WERI-Rb-1 (cell line): Measurements from ENCODE around the gene PHC1.
"Not testable (repeated sequence)": the region's sequence is repeated elsewhere in the genome, so short reads cannot be mapped to it uniquely, and the experiment has no call there.

Experiments used
- DNase-seq: peaks from one replicate; pipeline ENCODE4 v3.0.0-alpha.2; 2020
- H3K27ac ChIP-seq: fragments of 250-450 bp; sonication (Bioruptor Pico); 2 replicates; pipeline ENCODE4 v1.5.1; 2020; ENCODE audit warnings: mild to moderate bottlenecking, moderate library complexity
- H3K27me3 ChIP-seq: fragments of 250-450 bp; sonication (Bioruptor Pico); 2 replicates; pipeline ENCODE4 v1.5.1; 2021; ENCODE audit warnings: mild to moderate bottlenecking, low read depth, moderate library complexity; ENCODE audit not compliant: insufficient read depth, severe bottlenecking
- H3K36me3 ChIP-seq: fragments of 250-450 bp; sonication (Bioruptor Pico); 2 replicates; pipeline ENCODE4 v1.5.1; 2020; ENCODE audit warnings: mild to moderate bottlenecking, moderate library complexity
- H3K4me3 ChIP-seq: 2 replicates; pipeline ENCODE4 v1.5.1; 2011; ENCODE audit warnings: low read depth, mild to moderate bottlenecking, control low read depth, low read length
- H3K9me3 ChIP-seq: fragments of 250-450 bp; sonication (Bioruptor Pico); 2 replicates; pipeline ENCODE4 v1.5.1; 2021; ENCODE audit warnings: mild to moderate bottlenecking, moderate library complexity; ENCODE audit not compliant: severe bottlenecking
- TF ChIP-seq, protein P1 (sequence below): IDR thresholded peaks from 2 replicates; pipeline ENCODE4 v1.5.1; 2011; ENCODE audit warnings: low read depth, mild to moderate bottlenecking, control low read depth, inconsistent platforms, low read length

Gene PHC1

DNA sequence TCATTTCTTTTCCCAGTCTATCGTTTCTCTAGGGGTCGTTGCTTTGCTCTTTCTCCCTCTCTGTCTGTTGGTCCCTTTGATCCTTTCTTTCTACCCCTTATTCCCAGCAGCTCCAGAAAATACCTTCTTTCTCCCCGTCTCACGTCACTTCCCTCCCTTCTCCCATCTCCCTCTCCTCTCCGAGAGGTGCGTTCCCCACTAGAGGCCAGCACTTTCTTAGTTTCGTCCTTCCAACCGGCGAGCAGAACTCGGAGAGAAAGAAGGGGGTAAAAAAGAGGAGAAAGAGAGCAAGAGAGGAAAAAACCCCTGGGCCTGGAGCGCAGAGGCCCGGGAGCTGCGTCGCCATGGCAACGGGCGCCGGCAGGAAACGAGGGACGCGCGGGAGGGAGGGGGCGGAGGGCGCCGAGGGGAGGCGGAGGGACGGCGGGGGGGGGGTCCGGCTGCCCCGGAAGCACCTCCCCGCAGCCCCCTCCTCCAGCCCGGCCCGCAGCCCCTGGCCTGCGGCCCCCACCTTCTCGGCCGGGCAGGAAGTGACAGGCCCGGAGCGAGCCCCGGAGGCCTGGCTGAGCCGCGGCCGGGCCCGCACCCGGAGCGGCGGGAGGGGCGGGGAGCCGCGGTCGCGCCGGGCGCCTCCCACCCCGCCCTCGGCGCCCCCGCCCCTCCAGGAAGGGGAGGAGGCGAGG lies at the start of gene PHC1:
PHC1 (plus strand) TSS at position 477 of the 683 bp plus-strand sequence. CDS start 3,169 bp downstream, outside the sequence.
- DNase-seq: peak; percentile 88
- H3K9me3 ChIP-seq, H3K36me3 ChIP-seq, H3K27me3 ChIP-seq: not testable (repeated sequence)
- peak within 1 kb of the TSS; percentile 99 for H3K27ac ChIP-seq
- peak within 1 kb of the TSS; percentile 96 for H3K4me3 ChIP-seq

DNA sequence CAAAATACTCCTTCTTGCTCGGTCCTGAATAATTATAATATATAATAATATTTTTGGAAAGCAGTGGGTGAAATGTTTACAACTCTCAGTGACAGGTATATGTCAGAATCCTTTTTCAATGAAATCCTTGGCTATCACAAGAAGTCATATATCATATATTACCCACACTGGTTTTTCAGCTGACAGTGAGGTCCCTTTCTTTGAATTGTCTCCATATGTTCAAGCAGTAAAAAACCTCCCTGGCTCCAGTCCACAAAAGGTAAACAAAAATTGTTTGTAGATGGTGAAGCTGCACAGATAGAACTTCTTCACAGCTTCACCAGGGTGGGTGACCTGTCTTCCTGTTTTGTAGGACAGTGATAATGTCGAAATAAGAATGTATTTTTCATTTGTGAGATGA lies 47.9 kb upstream of the PHC1 start:
- no peaks in the 10 kb centered on the region for H3K27me3 ChIP-seq
- TF ChIP-seq, protein P1, sequence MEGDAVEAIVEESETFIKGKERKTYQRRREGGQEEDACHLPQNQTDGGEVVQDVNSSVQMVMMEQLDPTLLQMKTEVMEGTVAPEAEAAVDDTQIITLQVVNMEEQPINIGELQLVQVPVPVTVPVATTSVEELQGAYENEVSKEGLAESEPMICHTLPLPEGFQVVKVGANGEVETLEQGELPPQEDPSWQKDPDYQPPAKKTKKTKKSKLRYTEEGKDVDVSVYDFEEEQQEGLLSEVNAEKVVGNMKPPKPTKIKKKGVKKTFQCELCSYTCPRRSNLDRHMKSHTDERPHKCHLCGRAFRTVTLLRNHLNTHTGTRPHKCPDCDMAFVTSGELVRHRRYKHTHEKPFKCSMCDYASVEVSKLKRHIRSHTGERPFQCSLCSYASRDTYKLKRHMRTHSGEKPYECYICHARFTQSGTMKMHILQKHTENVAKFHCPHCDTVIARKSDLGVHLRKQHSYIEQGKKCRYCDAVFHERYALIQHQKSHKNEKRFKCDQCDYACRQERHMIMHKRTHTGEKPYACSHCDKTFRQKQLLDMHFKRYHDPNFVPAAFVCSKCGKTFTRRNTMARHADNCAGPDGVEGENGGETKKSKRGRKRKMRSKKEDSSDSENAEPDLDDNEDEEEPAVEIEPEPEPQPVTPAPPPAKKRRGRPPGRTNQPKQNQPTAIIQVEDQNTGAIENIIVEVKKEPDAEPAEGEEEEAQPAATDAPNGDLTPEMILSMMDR: no peak
- no peaks in the 10 kb centered on the region for H3K9me3 ChIP-seq
- H3K4me3 ChIP-seq: no peak overlapping the region
- no peak for DNase-seq
- H3K27ac ChIP-seq: no peak overlapping the region
- H3K36me3 ChIP-seq: no peaks in the 10 kb centered on the region

DNA sequence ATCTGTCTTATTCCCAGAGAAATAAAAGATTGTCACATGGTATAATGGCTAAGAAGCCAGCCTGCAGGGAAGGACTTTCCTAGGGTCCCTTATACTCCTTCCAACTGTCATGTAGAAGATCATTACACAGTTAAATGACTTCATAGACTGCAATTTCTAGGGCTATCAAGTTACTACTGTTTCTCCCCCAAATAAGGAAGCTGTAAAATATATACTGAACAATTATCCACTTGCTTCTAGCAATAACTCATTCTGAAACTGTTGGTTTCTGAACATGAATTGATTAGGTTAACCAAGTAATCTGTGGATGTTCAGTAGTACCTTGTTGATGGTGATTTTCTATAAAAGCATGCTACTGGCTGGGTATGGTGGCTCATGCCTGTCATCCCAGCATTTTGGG lies 47.3 kb upstream of the PHC1 start:
- no peak overlapping the region for H3K4me3 ChIP-seq
- no peaks in the 10 kb centered on the region for H3K36me3 ChIP-seq
- H3K9me3 ChIP-seq: no peaks in the 10 kb centered on the region
- H3K27ac ChIP-seq: no peak overlapping the region
- no peak for DNase-seq
- TF ChIP-seq, protein P1: no peak
- no peaks in the 10 kb centered on the region for H3K27me3 ChIP-seq

DNA sequence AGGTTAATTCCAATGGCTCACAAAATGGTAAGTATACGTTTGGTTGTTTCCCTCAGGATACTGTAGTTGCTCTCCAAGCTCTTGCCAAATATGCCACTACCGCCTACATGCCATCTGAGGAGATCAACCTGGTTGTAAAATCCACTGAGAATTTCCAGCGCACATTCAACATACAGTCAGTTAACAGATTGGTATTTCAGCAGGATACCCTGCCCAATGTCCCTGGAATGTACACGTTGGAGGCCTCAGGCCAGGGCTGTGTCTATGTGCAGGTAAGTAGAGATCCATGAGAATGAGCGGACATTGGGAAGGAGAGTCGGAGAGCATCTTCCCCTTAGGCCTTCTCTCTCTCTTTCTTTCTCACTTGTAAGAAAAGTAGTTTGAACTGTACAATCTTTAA lies 46.5 kb upstream of the PHC1 start:
- TF ChIP-seq, protein P1: no peak
- H3K36me3 ChIP-seq: no peaks in the 10 kb centered on the region
- no peaks in the 10 kb centered on the region for H3K9me3 ChIP-seq
- DNase-seq: no peak
- H3K4me3 ChIP-seq: no peak overlapping the region
- H3K27ac ChIP-seq: no peak overlapping the region
- H3K27me3 ChIP-seq: no peaks in the 10 kb centered on the region

DNA sequence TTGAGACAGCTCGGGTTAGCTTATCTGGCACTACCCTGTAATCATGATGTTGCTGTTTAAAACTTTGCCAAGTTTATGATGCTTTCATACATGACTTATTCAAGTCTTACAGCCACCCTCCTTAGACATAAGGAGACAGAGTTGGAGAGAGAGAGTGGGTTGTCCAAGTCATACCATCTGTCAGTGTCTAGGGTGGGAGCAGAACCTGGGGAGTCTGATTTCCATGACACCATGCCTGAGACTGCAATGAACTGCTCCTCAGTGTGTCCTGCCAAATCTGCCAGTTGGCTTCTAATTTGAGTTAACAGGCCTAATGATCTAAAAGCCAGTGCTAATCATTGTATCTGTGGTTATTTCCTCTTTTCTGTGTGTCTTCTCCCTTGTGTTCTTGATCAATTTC lies 43.7 kb upstream of the PHC1 start:
- Histone ChIP-seq H3K27ac (no peak overlapping the region), H3K4me3 (no peak overlapping the region), H3K36me3 (no peaks in the 10 kb centered on the region), H3K9me3 (no peaks in the 10 kb centered on the region), H3K27me3 (no peaks in the 10 kb centered on the region)
- TF ChIP-seq, protein P1: no peak
- DNase-seq: no peak

DNA sequence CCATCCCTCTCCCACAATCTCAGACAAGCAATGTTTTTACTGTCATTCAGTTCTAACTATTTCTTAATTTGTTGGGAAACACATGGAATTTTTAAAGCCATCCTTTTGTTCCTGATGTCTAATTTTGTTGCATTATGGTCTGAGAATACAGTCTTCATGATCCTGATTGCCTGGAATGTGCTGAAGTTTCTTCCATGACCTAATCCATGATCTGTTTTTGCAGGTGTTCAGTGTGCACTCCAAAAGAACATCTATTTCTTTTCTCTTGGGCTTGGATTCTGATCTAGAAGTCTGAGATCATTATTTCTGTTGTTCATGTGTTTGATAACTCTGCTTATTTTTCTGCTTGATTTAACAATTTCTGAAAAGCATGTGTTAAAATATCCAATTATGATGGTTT lies 43.2 kb upstream of the PHC1 start:
- Histone ChIP-seq H3K4me3 (no peak overlapping the region), H3K9me3 (no peaks in the 10 kb centered on the region), H3K27ac (no peak overlapping the region), H3K36me3 (no peaks in the 10 kb centered on the region), H3K27me3 (no peaks in the 10 kb centered on the region)
- TF ChIP-seq, protein P1: no peak
- DNase-seq: no peak
